ENCODE data around the gene DGKI.

GRCh38 chr7:137888241-137888640 is 41.5 kb upstream of the DGKI start:
- TF ChIP-seq, protein P1, sequence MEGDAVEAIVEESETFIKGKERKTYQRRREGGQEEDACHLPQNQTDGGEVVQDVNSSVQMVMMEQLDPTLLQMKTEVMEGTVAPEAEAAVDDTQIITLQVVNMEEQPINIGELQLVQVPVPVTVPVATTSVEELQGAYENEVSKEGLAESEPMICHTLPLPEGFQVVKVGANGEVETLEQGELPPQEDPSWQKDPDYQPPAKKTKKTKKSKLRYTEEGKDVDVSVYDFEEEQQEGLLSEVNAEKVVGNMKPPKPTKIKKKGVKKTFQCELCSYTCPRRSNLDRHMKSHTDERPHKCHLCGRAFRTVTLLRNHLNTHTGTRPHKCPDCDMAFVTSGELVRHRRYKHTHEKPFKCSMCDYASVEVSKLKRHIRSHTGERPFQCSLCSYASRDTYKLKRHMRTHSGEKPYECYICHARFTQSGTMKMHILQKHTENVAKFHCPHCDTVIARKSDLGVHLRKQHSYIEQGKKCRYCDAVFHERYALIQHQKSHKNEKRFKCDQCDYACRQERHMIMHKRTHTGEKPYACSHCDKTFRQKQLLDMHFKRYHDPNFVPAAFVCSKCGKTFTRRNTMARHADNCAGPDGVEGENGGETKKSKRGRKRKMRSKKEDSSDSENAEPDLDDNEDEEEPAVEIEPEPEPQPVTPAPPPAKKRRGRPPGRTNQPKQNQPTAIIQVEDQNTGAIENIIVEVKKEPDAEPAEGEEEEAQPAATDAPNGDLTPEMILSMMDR (IDR thresholded peaks at IDR 0.05): no peak
- TF ChIP-seq REST (IDR thresholded peaks at IDR 0.05; ENCODE audit: insufficient read depth in 1 of 2, low read depth in 2 of 2, low read length in 1 of 2): no peak
